Measurements from ENCODE around the gene OBSL1. TPM values are rescaled to one million over a fixed set of nuclear protein-coding genes. Genes with fewer than 3 reads are reported as not detected.
A peak's percentile ranks its signal among the peaks of the same experiment; 100 is the strongest.

Gene OBSL1
- total RNA-seq, 3 donors from 2014 or later = 69.2 to 91.9 (median 73.1) TPM

DNA sequence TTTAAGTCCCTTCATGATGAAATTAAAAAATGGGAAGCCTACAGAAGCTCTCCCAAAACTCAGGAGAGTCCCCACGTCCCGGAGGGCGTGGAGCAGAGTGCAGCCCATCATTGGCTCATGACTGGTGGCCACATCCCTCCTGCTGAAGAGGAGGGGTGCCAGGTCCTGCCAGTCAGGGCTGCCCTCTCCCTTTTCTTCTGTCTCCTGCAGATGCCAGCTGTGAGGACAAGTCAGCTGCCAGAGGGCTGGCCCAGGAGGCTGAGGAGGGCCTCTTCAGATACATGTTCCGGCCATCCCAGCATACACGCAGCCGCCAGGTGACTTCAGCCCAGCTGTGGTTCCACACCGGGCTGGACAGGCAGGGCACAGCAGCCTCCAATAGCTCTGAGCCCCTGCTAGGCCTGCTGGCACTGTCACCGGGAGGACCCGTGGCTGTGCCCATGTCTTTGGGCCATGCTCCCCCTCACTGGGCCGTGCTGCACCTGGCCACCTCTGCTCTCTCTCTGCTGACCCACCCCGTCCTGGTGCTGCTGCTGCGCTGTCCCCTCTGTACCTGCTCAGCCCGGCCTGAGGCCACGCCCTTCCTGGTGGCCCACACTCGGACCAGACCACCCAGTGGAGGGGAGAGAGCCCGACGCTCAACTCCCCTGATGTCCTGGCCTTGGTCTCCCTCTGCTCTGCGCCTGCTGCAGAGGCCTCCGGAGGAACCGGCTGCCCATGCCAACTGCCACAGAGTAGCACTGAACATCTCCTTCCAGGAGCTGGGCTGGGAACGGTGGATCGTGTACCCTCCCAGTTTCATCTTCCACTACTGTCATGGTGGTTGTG is 3.4 kb upstream of the OBSL1 start:
- Histone ChIP-seq H3K27ac (no peak overlapping the region), H3K36me3 (no peaks in the 10 kb centered on the region), H3K4me3 (no peak overlapping the region), H3K27me3 (no peaks in the 10 kb centered on the region), H3K4me1 (no peaks in the 10 kb centered on the region), H3K9me3 (no peaks in the 10 kb centered on the region)
- no peak for TF ChIP-seq POLR2AphosphoS5 (IDR thresholded peaks at IDR 0.05)
- TF ChIP-seq, protein P1, sequence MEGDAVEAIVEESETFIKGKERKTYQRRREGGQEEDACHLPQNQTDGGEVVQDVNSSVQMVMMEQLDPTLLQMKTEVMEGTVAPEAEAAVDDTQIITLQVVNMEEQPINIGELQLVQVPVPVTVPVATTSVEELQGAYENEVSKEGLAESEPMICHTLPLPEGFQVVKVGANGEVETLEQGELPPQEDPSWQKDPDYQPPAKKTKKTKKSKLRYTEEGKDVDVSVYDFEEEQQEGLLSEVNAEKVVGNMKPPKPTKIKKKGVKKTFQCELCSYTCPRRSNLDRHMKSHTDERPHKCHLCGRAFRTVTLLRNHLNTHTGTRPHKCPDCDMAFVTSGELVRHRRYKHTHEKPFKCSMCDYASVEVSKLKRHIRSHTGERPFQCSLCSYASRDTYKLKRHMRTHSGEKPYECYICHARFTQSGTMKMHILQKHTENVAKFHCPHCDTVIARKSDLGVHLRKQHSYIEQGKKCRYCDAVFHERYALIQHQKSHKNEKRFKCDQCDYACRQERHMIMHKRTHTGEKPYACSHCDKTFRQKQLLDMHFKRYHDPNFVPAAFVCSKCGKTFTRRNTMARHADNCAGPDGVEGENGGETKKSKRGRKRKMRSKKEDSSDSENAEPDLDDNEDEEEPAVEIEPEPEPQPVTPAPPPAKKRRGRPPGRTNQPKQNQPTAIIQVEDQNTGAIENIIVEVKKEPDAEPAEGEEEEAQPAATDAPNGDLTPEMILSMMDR (IDR thresholded peaks at IDR 0.05) = no peak
- TF ChIP-seq POLR2A (IDR thresholded peaks at IDR 0.05) = no peak
- intact Hi-C loops (cut with DNase I; ENCODE audit: low total_unique reads) = no loop called here
- no peak for DNase-seq (ENCODE audit: low spot score in 2 of 2)

DNA sequence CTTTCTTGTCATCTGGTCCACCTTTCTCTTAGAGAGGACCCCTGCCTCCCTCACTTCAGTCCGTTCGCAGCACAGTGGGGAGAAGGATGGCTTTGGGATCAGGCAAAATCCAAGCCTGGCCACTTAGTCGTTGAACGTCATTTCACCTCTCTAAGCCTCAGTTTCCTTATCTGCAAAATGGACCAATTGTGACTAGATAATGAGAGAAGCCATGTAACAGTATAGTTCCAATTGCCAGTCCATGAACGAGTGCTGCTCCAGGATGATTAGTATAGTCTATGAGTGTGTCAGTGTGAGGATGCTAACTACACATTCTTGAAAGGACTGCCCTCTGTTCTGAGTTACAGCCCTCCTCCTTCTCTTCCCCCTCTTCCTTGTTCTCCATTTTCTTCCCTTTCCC is 1.8 kb upstream of the OBSL1 start:
- H3K36me3 ChIP-seq = no peaks in the 10 kb centered on the region
- TF ChIP-seq POLR2AphosphoS5 (IDR thresholded peaks at IDR 0.05) (no peak), POLR2A (IDR thresholded peaks at IDR 0.05) (no peak)
- TF ChIP-seq, protein P1 (IDR thresholded peaks at IDR 0.05) = no peak
- no peak for DNase-seq (ENCODE audit: low spot score in 2 of 2)
- H3K9me3 ChIP-seq = no peaks in the 10 kb centered on the region
- no peak overlapping the region for H3K27ac ChIP-seq
- H3K4me3 ChIP-seq = no peak overlapping the region
- intact Hi-C loops (cut with DNase I; ENCODE audit: low total_unique reads) = no loop called here
- H3K4me1 ChIP-seq = no peaks in the 10 kb centered on the region
- H3K27me3 ChIP-seq = no peaks in the 10 kb centered on the region

DNA sequence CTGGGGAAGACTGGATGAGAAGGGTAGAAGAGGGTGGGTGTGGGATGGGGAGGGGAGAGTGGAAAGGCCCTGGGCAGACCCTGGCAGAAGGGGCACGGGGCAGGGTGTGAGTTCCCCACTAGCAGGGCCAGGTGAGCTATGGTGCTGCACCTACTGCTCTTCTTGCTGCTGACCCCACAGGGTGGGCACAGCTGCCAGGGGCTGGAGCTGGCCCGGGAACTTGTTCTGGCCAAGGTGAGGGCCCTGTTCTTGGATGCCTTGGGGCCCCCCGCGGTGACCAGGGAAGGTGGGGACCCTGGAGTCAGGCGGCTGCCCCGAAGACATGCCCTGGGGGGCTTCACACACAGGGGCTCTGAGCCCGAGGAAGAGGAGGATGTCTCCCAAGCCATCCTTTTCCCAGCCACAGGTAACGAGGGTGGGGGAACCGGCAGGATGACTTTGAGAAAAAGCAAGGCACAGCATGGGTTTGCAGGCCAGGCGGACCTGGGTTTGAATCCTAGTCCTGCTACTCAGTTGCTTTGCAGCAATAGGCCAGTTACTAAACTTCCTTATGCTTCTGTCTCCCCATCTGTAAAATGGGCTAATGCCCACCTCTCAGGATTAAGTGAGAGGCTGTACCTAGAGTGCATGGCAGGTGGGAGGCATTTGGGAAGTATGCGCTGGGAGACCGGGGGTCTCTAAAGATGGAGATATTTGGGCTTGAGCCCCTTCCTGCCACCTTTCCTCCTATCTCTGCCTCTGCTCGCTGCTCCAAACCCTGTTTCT is 1.1 kb upstream of the OBSL1 start, which contains the start of gene INHA:
TSS of gene INHA (plus strand) at position 74 of the 765 bp plus-strand sequence. CDS start at position 139, 65 bp downstream.
- peak within 1 kb of the TSS; percentile 77 to 93 for H3K27ac ChIP-seq
- intact Hi-C loops (cut with DNase I; ENCODE audit: low total_unique reads) = no loop called here

DNA sequence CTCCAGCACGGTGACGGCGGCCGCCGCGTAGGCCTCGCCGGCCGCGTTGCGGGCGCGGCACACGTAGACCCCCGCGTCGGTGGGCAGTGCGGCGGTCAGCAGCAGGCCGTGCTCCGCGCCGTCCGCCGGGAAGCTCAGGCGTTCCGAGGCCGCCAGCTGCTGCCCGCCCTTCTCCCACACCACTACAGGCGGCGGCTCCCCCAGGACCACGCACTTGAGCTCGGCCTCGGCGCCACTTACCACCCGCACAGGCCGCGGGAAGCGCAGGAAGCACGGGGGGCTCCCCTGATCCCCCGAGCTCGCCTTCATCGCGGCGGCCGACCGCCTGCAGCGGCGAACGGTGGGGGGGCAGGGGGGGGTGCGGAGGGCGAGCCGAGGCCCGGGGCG is 422 bp downstream of the OBSL1 start:
- no peak for DNase-seq (ENCODE audit: low spot score in 2 of 2)
- H3K4me3 ChIP-seq = peak overlapping the region; percentile 67 to 99 (median 76)
- H3K4me1 ChIP-seq = no peaks in the 10 kb centered on the region
- H3K36me3 ChIP-seq = no peaks in the 10 kb centered on the region
- intact Hi-C loops (cut with DNase I; ENCODE audit: low total_unique reads) = no loop called here
- H3K27me3 ChIP-seq = no peaks in the 10 kb centered on the region
- peak overlapping the region; percentile 77 to 93 for H3K27ac ChIP-seq
- H3K9me3 ChIP-seq = no peaks in the 10 kb centered on the region
- TF ChIP-seq, protein P1 (IDR thresholded peaks at IDR 0.05) = no peak
- TF ChIP-seq POLR2A (IDR thresholded peaks at IDR 0.05) = no peak
- no peak for TF ChIP-seq POLR2AphosphoS5 (IDR thresholded peaks at IDR 0.05)

More for the DNA sequence above, 1.1 kb upstream of the OBSL1 start, which contains the start of gene INHA:
- DNase-seq (ENCODE audit: low spot score in 2 of 2) = no peak
- H3K36me3 ChIP-seq = no peaks in the 10 kb centered on the region
- no peaks in the 10 kb centered on the region for H3K9me3 ChIP-seq
- H3K4me1 ChIP-seq = no peaks in the 10 kb centered on the region
- peak within 1 kb of the TSS; percentile 67 to 99 (median 76) for H3K4me3 ChIP-seq
- TF ChIP-seq POLR2A (IDR thresholded peaks at IDR 0.05) (no peak), POLR2AphosphoS5 (IDR thresholded peaks at IDR 0.05) (no peak)
- TF ChIP-seq, protein P1 (IDR thresholded peaks at IDR 0.05) = no peak
- H3K27me3 ChIP-seq = no peaks in the 10 kb centered on the region
